Stimulated activated CD8-positive, alpha-beta memory T cell treated with anti-CD3 and anti-CD28 coated beads, Interleukin-7, amount 100 ng/mL, for 1 hour (primary cell): Measurements from ENCODE around the gene DLGAP1.
"Not testable (repeated sequence)": the region's sequence is repeated elsewhere in the genome, so short reads cannot be mapped to it uniquely, and the experiment has no call there.

Experiments
- DNase-seq, 2 donors: peaks; one replicate each; pipeline ENCODE4 v3.0.0-alpha.2; 2020; ENCODE audit warnings: low read depth in 2 of 2

Gene DLGAP1

GRCh38 chr18:3721771-3722648 lies 733.1 kb downstream of the DLGAP1 start:
- DNase-seq, result no peak

DNA sequence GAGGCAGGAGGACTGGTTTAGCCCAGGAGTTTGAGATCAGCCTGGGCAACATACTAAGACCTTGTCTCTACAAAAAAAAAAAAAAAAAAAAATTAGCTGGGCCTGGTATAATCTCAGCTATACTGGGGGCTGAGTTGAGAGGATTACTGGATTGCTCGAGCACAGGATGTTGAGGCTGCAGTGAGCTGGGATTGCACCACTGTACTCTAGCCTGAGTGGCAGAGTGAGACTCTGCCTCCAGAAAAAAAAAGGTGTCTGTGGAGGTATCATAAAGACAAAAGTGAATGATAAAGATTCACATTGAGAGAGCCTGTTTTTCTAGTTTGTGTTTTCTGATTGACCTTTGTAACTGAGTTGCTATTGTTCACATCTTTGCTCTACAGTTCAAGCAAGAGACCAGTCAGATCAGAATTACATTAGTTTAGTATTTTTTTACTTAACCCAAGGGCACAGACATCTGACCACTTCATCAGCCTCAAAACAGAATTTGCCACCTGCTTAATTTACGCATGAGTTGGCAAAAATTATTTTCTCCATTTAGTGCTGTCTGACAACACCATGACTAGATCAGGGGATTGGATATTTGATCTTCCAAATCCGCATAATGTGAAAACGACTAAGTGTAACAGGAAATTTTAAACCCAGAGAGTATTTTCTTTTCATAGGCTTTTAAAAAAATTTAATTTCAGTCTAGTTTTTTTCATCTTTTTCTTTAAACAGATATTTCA lies 734.1 kb downstream of the DLGAP1 start:
- DNase-seq, result no peak

GRCh38 chr18:3720159-3720558 lies 734.9 kb downstream of the DLGAP1 start:
- no peak for DNase-seq

- no peak for DNase-seq
These were observed 737.6 kb downstream of the DLGAP1 start for GRCh38 chr18:3717376-3718025.

- no peak for DNase-seq
These were observed 738.9 kb downstream of the DLGAP1 start for GRCh38 chr18:3716116-3716660.

- DNase-seq, result no peak
These were observed 739.7 kb downstream of the DLGAP1 start for GRCh38 chr18:3715231-3716080.

- DNase-seq, result no peak
These were observed 741.4 kb downstream of the DLGAP1 start for GRCh38 chr18:3713708-3714107.

DNA sequence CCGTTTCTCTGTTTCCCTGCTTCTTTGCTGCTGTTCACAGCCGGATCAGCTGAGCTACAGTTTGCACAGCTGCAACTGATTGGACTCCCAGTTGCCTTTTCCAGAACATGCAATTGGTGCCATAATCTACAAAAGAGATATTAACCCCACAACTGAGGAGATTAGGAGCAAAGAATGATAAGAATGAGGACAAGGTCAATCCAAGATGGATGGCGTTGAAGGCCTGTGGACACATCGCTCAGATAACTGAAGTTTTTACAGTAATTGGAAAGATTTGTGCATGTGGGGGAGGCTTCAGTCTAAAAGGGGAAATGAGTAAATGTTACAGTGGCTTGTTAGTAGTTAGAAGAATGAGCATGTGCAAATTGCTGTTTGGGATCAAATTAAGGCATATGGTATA lies 741.9 kb downstream of the DLGAP1 start:
- no peak for DNase-seq

DNA sequence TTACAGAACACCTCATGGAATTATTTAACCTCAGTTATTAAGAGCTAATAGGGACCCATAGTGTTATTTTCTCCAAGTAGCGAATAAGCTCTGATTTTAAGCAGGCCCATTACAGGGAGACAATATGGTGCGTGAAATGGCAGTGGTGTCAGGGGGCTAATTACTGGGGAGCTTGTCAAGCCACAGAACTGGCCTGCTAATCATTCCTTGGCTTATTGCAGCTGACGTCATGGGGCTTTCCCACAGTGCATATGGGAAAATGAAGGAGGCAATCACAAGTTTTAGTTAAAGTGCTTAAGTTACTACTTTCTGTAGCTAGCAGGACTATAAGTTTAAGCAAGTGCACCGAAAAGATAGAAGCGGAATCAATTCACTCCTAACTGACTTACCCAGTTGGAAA lies 742.6 kb downstream of the DLGAP1 start:
- no peak for DNase-seq

DNA sequence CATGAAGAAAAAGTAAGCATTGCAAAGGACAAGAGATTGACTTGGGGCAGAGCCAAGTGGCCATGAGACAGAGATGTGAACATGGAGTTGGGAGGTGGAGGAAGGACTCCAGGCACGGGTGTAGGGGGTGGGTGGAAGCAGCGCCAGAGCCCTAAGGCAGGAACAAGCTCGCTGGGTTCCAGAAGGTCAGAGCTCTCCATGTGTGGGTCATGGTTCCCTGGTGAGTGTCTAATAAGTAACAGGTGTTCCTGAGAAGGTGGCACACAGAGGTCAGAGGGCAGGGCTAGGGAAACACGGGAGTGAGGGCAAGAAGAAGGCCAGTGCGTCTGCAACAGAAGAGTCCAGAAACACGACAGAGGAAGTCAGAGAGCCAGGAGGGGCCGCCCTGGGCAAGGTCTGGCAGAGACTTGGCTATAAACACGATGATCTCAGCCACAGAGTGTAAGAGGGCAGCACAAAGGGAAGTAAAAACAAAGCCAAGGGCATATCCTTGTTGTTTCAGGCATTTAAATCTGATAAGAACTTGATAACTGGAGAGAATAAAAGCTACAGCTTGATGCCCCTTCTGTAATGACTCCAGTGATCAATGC lies 744.3 kb downstream of the DLGAP1 start:
- no peak for DNase-seq

GRCh38 chr18:3709205-3709604 lies 745.9 kb downstream of the DLGAP1 start:
- DNase-seq, result no peak

DNA sequence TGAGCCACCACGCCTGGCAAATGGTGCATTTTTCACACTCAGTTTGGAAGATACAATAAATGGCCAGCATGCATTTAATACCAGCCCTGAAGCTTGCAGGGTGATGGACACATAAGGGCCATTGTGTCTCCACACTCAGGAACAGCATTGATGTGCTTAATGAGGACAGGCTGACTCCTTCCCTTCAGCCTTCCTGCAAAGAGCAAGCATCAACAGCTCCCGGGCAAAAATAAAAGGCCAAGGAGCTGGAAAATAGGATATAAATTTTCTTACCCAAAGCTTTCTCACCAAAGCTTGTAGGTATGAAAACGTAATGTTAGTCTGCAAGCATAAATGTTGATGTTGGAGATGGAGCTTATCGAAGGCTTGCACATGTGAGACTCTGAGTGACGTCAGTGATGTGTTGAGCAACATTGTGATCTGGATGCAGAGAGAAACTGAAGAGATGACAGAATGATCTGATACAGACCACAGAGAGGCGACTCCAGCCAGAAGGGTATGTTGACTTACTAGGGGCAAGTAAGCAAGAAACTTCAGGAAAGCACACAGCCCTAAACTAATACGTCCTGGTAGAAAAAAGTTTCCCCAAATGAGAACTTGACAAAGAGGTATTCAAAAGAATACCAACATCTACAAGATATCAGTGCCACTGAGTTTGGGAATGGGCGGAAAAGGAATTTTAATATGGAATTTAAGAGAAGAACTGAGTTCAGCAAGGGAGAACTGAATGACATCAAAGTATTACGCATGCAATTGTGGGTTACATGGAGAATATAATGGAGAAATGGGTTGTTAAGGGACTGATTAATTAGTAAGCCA lies 748.6 kb downstream of the DLGAP1 start:
- no peak for DNase-seq

GRCh38 chr18:3704556-3705344 lies 750.4 kb downstream of the DLGAP1 start:
- no peak for DNase-seq

- DNase-seq, result no peak
These were observed 751.4 kb downstream of the DLGAP1 start for GRCh38 chr18:3703732-3704176.

GRCh38 chr18:3699707-3700567 lies 755.2 kb downstream of the DLGAP1 start:
- not testable (repeated sequence) for DNase-seq

- DNase-seq, result not testable (repeated sequence)
These were observed 760.9 kb downstream of the DLGAP1 start for GRCh38 chr18:3694030-3694778.

DNA sequence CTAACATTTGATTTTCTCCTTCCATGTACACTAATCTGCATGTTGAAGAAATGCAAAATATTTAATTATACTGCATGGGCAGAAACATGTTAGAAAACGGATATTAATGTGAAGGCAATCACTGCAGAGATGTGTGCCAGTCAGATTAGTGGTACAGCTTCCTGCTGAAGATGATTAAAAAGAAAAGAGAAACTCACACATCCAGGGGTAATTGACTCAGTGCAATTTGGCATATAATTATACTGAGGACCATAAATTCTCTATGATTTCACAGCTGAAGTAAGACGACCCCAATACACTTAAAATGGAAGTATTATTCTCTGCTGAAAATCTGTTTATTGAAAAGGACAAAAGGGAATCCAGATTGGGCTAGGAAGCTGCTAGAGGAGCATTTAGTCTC lies 761.7 kb downstream of the DLGAP1 start:
- no peak for DNase-seq
